HepG2 (cell line): ENCODE data around the gene ABHD4. TPM values are rescaled to one million over a fixed set of nuclear protein-coding genes. Genes with fewer than 3 reads are reported as not detected.

Source experiments
- CREB3 ChIP-seq: sonication (generic); formaldehyde crosslinking; IDR thresholded peaks from 2 replicates; pipeline ENCODE4 v1.5.0; 2020; ENCODE audit warnings: missing genetic modification reagents
- CREBL2 ChIP-seq: sonication (generic); formaldehyde crosslinking; IDR thresholded peaks from 2 replicates; pipeline ENCODE4 v1.8.1; 2023; ENCODE audit warnings: missing genetic modification reagents, mild to moderate bottlenecking, borderline replicate concordance
- DDIT3 ChIP-seq: sonication (generic); formaldehyde crosslinking; IDR thresholded peaks from 2 replicates; pipeline ENCODE4 v1.4.0; 2020; ENCODE audit warnings: mild to moderate bottlenecking, missing genetic modification reagents
- ELF1 ChIP-seq: sonication (generic); formaldehyde crosslinking; IDR thresholded peaks from 2 replicates; pipeline ENCODE4 v1.4.0; 2020; ENCODE audit warnings: missing genetic modification reagents
- MEIS2 ChIP-seq: sonication (generic); formaldehyde crosslinking; IDR thresholded peaks from 2 replicates; pipeline ENCODE4 v1.9.0; 2021; ENCODE audit warnings: mild to moderate bottlenecking, missing genetic modification reagents
- PBX2 ChIP-seq: IDR thresholded peaks from 2 replicates; pipeline ENCODE4 v1.6.1; 2016; ENCODE audit warnings: control low read depth
- PHB2 ChIP-seq: fragments of 450-650 bp; IDR thresholded peaks from 2 replicates; pipeline ENCODE4 v1.6.1; 2018; ENCODE audit not compliant: partially characterized antibody
- POLR2AphosphoS2 ChIP-seq: IDR thresholded peaks from 2 replicates; pipeline ENCODE4 v1.6.1; 2011; ENCODE audit warnings: low read depth, low read length, improper control_type of control experiment
- SRF ChIP-seq: IDR thresholded peaks from 2 replicates; pipeline ENCODE4 v1.6.1; 2011; ENCODE audit warnings: mild to moderate bottlenecking, low read depth, low read length, moderate library complexity
- TCF12 ChIP-seq, 2 experiments: fragments of 450-650 bp in 1 of 2; sonication (generic) in 1 of 2; formaldehyde crosslinking in 1 of 2; IDR thresholded peaks; 2 replicates each; pipeline versions ENCODE4 v1.6.1 to v1.8.0; 2017 to 2022; ENCODE audit warnings: antibody characterized with exemption in 1 of 2, mild to moderate bottlenecking in 1 of 2, missing genetic modification reagents in 1 of 2, moderate library complexity in 1 of 2
- TMF1 ChIP-seq: sonication (generic); formaldehyde crosslinking; IDR thresholded peaks from 2 replicates; pipeline ENCODE4 v1.8.1; 2022; ENCODE audit warnings: low read depth, missing genetic modification reagents
- ZKSCAN1 ChIP-seq: fragments of 150-350 bp; IDR thresholded peaks from 2 replicates; pipeline ENCODE4 v1.6.1; 2014; ENCODE audit warnings: low read length
- ZNF180 ChIP-seq: sonication (generic); formaldehyde crosslinking; IDR thresholded peaks from 2 replicates; pipeline ENCODE4 v1.4.0; 2020; ENCODE audit warnings: low read depth, missing genetic modification reagents, borderline replicate concordance
- ZNF207 ChIP-seq: fragments of 450-650 bp; IDR thresholded peaks from 2 replicates; pipeline ENCODE4 v1.6.1; 2016; ENCODE audit warnings: antibody characterized with exemption, borderline replicate concordance
- ZNF496 ChIP-seq: sonication (generic); formaldehyde crosslinking; IDR thresholded peaks from 2 replicates; pipeline ENCODE4 v1.8.1; 2023; ENCODE audit warnings: mild to moderate bottlenecking, moderate library complexity, missing genetic modification reagents; ENCODE audit not compliant: insufficient replicate concordance
- ZNF510 ChIP-seq: sonication (generic); formaldehyde crosslinking; IDR thresholded peaks from 2 replicates; pipeline ENCODE4 v1.4.0; 2020; ENCODE audit warnings: low read depth, mild to moderate bottlenecking, missing genetic modification reagents
- ZNF605 ChIP-seq: sonication (generic); formaldehyde crosslinking; IDR thresholded peaks from 2 replicates; pipeline ENCODE4 v1.8.0; 2022; ENCODE audit warnings: mild to moderate bottlenecking, missing genetic modification reagents
- ZNF639 ChIP-seq: conservative IDR thresholded peaks from 2 replicates; pipeline ENCODE4 v1.6.1; 2018; ENCODE audit warnings: missing genetic modification reagents
- ZNF687 ChIP-seq: sonication (generic); formaldehyde crosslinking; IDR thresholded peaks from 2 replicates; pipeline ENCODE4 v1.5.1; 2020; ENCODE audit warnings: mild to moderate bottlenecking, missing genetic modification reagents, moderate library complexity
- polyA plus RNA-seq, 8 experiments: library from polyadenylated mRNA; depleted of rRNA in 3 of 8; stranded (reverse) in 7 of 8; unstranded in 1 of 8; fragments of >200 nt; fragmentation: Illumina TruSeq in 4 of 8; extraction: Trizol in 4 of 8; gene quantifications; 2 replicates each; pipeline versions ENCODE4 v1.2.1 to v1.2.3, GENCODE V29; 2011 to 2016; ENCODE audit warnings: low read depth in 4 of 8, missing spikeins in 1 of 8, mixed read lengths in 1 of 8; ENCODE audit not compliant: insufficient read depth in 1 of 8
- total RNA-seq, 5 experiments: library from RNA; depleted of rRNA; stranded (reverse); fragments of >200 nt; fragmentation: Illumina TruSeq; extraction: Trizol; gene quantifications; 2 replicates each; pipeline ENCODE4 v1.2.3, GENCODE V29; 2016; ENCODE audit warnings: low read depth in 1 of 5

Gene ABHD4
- total and polyA plus RNA-seq, 2 of the 13 experiments (the other 11 are each of a cell fraction or from before 2014, with no cell fraction given): 16.1 to 47.5 TPM

GRCh38 chr14:22598099-22598895, at the start of gene ABHD4 (continued):
- TF ChIP-seq CREBL2 (CRISPR knock-in tag) (0 out of 2 replicates have a peak, but pooled peaks have one; percentile 67), POLR2AphosphoS2 (no peak), CREB3 (CRISPR knock-in tag) (0 out of 2 replicates have a peak, but pooled peaks have one; percentile 9), PHB2 (no peak), PBX2 (no peak), ZNF687 (peak; percentile 96), DDIT3 (CRISPR knock-in tag) (no peak), TCF12 (IDR thresholded peaks at IDR 0.05) (no peak), TCF12 (CRISPR knock-in tag; IDR thresholded peaks at IDR 0.05) (no peak; the same call in 1 of the 2 replicates), MEIS2 (0 out of 2 replicates have a peak, but pooled peaks have one; percentile 21), ZNF180 (CRISPR knock-in tag) (no peak), ZNF510 (CRISPR knock-in tag) (peak; percentile 89; the same call in 1 of the 2 replicates), ZNF639 (CRISPR knock-in tag) (0 out of 2 replicates have a peak, but pooled peaks have one; percentile 29), ELF1 (CRISPR knock-in tag) (peak; percentile 16; the same call in 1 of the 2 replicates), SRF (0 out of 2 replicates have a peak, but pooled peaks have one; percentile 23), ZKSCAN1 (no peak), ZNF207 (no peak), TMF1 (CRISPR knock-in tag) (peak; percentile 70; the same call in 1 of the 2 replicates), ZNF605 (peak; percentile 90; the same call in 1 of the 2 replicates), ZNF496 (CRISPR knock-in tag) (no peak)
